Esophagus squamous epithelium (tissue), 4 donors: ENCODE results near the gene MNT.

Experiments used
- CTCF ChIP-seq, 6 experiments: fragments of 450-650 bp in 4 of 6; fragments of 200-600 bp in 2 of 6; sonication (generic) in 2 of 6; IDR thresholded peaks; one replicate each; pipeline ENCODE4 v1.5.1; 2016 to 2019; ENCODE audit warnings: antibody characterized with exemption in 6 of 6, mild to moderate bottlenecking in 4 of 6, moderate library complexity in 4 of 6
- POLR2A ChIP-seq, 4 donors: fragments of 450-650 bp; IDR thresholded peaks; one replicate each; pipeline ENCODE4 v1.6.1; 2017; ENCODE audit warnings: antibody characterized with exemption in 4 of 4, mild to moderate bottlenecking in 4 of 4, moderate library complexity in 3 of 4

- no peak for TF ChIP-seq POLR2A (IDR thresholded peaks at IDR 0.05)
- TF ChIP-seq CTCF (IDR thresholded peaks at IDR 0.05): no peak
Observed at GRCh38 chr17:2435862-2436261, 35.0 kb upstream of the MNT start.
